ES-I3 (cell line): Measurements from ENCODE around the gene C5AR1.
"Not testable (repeated sequence)": the region's sequence is repeated elsewhere in the genome, so short reads cannot be mapped to it uniquely, and the experiment has no call there.

ENCODE experiments used
- H3K36me3 ChIP-seq: 2 replicates; pipeline ENCODE4 v1.6.1; 2013; ENCODE audit warnings: mild to moderate bottlenecking, low read length, control low read depth, moderate library complexity; ENCODE audit not compliant: insufficient read depth
- H3K4me1 ChIP-seq: 2 replicates; pipeline ENCODE4 v1.6.1; 2013; ENCODE audit warnings: mild to moderate bottlenecking, control low read depth, low read length; ENCODE audit not compliant: insufficient read depth
- H3K9ac ChIP-seq: 2 replicates; pipeline ENCODE4 v1.6.1; 2013; ENCODE audit warnings: low read depth, mild to moderate bottlenecking, low read length, moderate library complexity
- H3K9me3 ChIP-seq: 2 replicates; pipeline ENCODE4 v1.6.1; 2013; ENCODE audit warnings: mild to moderate bottlenecking, low read length, moderate library complexity; ENCODE audit not compliant: control insufficient read depth, insufficient read depth

Gene C5AR1

DNA sequence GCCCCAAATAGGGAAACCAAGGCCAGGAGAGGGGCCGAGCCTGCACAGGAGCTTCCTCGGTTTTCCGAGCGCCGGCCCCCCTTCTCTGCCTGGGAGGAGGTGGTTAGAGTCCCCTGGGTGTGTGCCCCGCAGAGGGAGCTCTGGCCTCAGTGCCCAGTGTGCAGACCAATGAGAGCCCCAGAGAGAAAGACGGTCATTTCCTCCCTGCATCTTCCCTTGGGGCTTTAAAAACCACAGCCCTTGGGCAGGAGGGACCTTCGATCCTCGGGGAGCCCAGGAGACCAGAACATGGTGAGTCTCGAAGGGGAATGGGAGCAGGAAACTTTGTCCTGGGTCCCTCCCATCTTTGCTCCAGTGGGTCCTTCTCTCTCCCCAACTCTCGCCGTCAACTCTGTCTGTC is at the start of gene C5AR1:
Gene C5AR1 (plus strand): TSS at position 254 of the 400 bp plus-strand sequence. CDS start 35 bp downstream, at position 289.
- no peaks in the 10 kb centered on the region for H3K9me3 ChIP-seq
- no peak within 1 kb of the TSS for H3K9ac ChIP-seq
- H3K36me3 ChIP-seq: no peaks in the 10 kb centered on the region
- no peaks in the 10 kb centered on the region; the same call in 1 of the 2 replicates for H3K4me1 ChIP-seq

DNA sequence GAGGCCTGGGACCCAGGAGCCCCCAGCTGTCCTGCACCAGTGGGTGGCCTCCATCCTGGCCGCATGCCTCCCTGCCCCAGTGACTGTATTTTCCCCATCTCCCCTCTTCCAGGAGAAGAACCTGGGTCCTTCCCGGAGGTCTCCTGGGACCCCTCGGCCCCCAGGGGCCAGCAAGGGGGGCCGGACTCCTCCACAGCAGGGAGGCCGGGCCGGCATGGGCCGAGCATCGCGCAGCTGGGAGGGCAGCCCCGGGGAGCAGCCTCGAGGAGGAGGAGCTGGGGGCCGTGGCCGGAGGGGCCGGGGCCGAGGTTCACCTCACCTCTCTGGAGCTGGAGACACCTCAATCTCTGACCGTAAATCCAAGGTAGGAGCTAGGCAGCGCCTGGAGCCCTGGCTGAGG is 49.2 kb upstream of the C5AR1 start:
- Histone ChIP-seq H3K9ac (no peak overlapping the region), H3K9me3 (no peaks in the 10 kb centered on the region), H3K36me3 (no peaks in the 10 kb centered on the region; the same call in 1 of the 2 replicates), H3K4me1 (peaks cover 6% of the 10 kb centered on the region; the same call in 1 of the 2 replicates)

DNA sequence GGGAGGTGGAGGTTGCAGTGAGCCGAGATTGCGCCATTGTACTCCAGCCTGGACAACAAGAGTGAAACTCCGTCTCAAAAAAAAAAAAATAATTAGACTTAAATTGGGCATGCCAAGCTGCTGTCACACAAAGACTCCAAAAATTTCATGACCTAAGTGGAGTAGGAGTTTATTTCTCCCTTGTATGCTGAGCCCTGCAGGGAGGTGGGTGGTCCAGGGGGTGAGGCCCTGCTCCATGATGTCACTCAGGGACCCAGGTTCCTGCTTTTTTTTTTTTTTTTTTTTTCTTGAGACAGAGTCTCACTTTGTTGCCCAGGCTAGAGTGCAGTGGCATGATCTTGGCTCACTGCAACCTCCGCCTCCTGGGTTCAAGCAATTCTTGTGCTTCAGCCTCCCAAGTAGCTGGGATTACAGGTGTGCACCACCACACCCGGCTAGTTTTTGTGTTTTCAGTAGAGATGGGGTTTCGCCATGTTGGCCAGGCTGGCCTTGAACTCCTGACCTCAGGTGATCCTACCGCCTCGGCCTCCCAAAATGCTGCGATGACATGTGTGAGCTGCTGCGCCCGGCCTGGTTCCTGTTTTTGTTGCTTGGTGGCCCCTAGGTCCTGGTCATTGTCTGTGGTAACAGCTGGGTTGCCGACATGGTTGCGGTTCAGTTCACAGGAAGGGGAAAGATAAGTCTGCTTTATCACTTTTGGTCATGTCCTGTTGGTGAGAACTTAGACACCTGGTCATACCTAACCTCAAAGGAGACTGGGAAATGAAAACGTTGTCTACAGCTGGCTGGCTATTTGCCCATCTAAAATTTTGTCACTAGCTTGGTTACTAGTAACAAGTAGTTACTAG is 47.5 kb upstream of the C5AR1 start:
- not testable (repeated sequence) for H3K4me1 ChIP-seq, H3K36me3 ChIP-seq, H3K9me3 ChIP-seq, H3K9ac ChIP-seq

DNA sequence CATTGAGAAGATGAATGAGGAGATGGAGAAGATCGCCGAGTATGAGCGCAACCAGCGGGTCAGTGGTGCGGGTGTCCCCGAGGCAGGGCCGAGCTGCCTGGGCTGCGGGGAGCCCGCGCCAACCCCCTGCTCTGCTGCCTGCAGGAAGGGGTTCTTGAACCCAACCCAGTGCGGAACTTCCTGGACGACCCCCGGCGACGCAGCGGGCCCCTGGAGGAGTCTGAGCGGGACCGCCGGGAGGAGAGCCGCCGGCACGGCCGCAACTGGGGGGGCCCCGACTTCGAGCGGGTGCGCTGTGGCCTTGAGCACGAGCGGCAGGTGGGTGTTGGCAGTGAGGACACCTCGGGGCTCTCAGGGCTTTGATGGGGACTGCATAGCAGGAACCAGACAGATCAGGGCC is 45.0 kb upstream of the C5AR1 start:
- Histone ChIP-seq H3K4me1 (no peaks in the 10 kb centered on the region), H3K36me3 (no peaks in the 10 kb centered on the region; the same call in 1 of the 2 replicates), H3K9me3 (no peaks in the 10 kb centered on the region), H3K9ac (no peak overlapping the region)

DNA sequence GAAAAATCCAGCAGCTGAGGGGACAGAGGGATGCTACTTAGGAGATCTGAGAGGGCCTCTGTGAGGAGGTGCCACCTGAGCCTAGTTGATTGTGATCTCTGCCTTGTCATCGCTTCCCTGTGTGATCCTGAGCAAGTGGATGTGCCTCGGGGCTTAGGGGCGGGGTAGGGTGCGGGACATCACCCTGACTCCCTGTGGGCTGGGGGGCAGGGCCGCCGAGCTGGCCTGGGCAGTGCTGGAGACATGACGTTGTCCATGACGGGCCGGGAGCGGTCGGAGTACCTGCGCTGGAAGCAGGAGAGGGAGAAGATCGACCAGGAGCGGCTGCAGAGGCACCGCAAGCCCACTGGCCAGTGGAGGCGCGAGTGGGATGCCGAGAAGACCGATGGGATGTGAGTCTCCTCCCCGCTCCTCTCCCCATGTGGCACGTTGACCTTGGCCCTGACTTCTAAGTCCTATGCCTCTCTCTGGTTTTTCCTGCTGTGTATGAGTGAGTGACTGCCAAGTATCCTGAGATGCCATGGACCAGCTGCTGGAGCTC is 43.2 kb upstream of the C5AR1 start:
- no peaks in the 10 kb centered on the region; the same call in 1 of the 2 replicates for H3K36me3 ChIP-seq
- H3K9me3 ChIP-seq: no peaks in the 10 kb centered on the region
- no peaks in the 10 kb centered on the region for H3K4me1 ChIP-seq
- no peak overlapping the region for H3K9ac ChIP-seq

DNA sequence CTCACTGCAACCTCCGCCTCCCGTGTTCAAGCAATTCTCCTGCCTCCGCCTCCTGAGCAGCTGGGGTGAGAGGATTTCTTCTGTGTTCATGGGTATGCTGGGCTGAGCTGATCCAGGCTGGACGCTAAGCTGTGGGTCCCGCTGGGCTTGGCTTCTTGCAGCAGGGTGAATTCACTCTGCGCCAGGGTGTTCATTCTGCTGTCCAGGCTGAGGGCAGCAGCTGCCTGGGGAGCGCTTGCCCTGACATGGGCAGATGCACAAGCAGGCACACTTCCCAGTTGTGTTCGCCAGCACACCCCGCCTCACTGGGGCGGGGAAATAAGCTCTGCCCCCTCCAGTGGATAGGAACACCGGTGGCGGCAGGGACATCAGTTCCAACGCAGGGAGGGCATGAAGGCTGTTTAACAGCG is 42.3 kb upstream of the C5AR1 start:
- H3K9me3 ChIP-seq: no peaks in the 10 kb centered on the region
- H3K4me1 ChIP-seq: no peaks in the 10 kb centered on the region
- no peaks in the 10 kb centered on the region; the same call in 1 of the 2 replicates for H3K36me3 ChIP-seq
- no peak overlapping the region for H3K9ac ChIP-seq

DNA sequence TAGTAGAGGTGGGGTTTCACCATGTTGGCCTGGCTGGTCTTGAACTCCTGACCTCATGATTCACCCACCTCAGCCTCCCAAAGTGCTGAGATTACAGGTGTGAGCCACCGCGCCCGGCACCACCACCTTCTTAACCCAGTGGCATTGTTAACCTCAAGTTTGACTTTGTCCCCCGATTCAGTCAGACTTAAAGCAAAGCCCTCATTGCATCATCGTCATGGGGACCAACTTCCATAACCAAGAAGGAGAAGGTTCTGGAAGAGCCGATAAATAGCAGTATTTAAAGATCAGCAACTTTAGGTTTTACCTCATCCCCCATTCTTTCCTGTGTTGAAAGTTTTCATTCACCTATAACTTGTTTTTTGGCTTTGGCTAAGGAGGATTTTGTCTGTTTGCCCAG is 41.6 kb upstream of the C5AR1 start:
- Histone ChIP-seq H3K9ac (no peak overlapping the region), H3K9me3 (no peaks in the 10 kb centered on the region), H3K36me3 (no peaks in the 10 kb centered on the region; the same call in 1 of the 2 replicates), H3K4me1 (no peaks in the 10 kb centered on the region)

DNA sequence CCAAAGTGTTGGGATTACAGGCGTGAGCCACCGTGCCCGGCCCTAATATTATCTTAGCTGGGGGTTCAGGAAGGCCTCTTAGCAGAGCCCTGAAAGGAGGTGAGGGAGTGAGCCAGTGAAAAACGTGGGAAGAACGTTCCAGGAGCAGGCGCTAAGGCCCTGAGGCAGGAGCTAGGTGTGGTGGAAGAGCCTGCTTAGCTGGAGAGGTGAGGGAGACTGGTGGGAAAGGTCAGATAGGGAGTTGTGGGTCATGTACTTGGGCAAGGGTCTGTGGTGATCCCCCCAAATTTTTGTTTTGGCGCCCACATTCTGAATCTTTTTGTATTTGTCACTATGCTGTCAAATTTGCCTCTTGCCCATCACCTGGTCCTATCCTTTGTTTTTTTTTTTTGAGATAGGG is 40.1 kb upstream of the C5AR1 start:
- no peaks in the 10 kb centered on the region; the same call in 1 of the 2 replicates for H3K36me3 ChIP-seq
- no peaks in the 10 kb centered on the region for H3K9me3 ChIP-seq
- H3K9ac ChIP-seq: no peak overlapping the region
- no peaks in the 10 kb centered on the region for H3K4me1 ChIP-seq

DNA sequence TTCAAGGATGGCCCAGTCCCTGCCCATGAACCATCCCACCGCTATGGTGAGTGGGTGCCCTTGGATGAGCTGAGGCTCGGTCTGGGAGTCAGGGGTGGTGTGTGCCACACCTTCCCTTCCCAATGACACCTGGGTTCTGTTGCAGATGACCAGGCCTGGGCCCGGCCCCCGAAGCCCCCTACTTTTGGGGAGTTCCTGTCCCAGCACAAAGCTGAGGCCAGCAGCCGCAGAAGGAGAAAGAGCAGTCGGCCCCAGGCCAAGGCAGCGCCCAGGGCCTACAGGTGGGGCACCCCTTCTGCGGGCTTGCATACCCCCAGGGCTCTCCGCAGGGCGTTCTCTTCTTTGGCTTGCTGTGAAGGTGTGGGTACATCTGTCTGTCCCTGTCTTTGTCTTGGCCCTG is 39.3 kb upstream of the C5AR1 start:
- no peaks in the 10 kb centered on the region; the same call in 1 of the 2 replicates for H3K36me3 ChIP-seq
- no peaks in the 10 kb centered on the region for H3K9me3 ChIP-seq
- no peak overlapping the region for H3K9ac ChIP-seq
- peaks cover under 1% of the 10 kb centered on the region; the same call in 1 of the 2 replicates for H3K4me1 ChIP-seq

DNA sequence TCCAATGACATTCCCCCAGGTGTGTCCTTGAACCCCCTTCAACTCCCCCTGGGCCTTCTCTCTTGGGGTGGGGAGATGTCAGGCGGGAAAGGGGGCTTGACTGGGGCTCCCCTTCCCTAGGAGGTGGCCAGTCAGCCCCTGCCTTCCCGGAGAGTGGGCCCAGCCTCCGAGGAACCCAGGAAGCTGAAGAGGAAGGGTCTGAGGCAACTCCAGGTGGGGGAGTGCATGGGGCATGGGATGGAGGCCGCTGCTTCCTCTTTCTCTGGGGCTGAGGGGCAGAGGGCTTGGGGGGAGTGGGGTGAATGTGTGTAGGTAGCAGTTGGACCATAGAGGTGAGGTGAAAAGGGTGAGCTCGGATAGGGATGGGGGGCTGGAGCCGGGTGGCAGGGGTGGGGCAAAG is 37.7 kb upstream of the C5AR1 start:
- Histone ChIP-seq H3K36me3 (no peaks in the 10 kb centered on the region; the same call in 1 of the 2 replicates), H3K9ac (no peak overlapping the region; the same call in 1 of the 2 replicates), H3K4me1 (peaks cover 5% of the 10 kb centered on the region; the same call in 1 of the 2 replicates), H3K9me3 (no peaks in the 10 kb centered on the region)

DNA sequence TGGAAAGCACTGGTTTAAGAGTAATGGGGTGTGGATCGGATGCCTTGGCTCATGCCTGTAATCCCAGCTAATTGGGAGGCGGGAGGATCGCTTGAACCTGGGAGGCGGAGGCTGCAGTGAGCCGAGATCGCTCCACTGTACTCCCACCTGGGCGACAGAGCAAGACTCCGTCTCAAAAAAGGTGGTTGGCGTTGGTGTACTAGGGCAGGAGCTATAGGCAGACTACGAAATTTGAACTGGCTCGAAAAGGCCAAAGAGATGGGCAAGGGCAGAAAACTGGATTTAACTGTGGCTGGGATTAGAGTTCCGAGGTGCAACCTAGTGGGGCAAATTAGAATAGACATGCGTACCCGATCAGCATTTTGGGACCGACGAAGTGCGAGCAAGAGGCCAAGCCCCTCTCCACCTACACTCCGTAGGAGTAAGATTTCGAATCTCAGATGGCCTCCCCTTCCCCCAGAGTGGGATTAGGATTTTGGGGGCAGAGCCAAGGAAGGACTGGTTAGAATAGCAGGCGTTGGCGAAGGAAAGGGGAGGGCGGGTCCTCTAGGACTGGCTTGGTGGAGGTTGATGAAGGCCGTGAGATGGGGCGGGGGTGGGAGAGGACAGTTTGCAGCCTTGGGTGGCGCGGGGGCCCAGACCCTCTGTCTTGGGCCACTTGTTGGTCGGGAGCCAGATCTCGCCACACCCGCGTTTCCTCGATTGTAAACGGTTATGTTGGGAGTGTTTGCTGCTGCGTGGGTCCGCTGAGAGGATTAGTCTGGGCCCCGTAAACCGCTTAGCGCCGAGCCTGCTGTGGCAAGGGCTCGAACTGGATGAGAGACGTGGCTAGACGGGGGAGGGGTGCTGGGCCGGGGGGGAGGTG is 37.0 kb upstream of the C5AR1 start:
- peak overlapping the region; percentile 83 for H3K9ac ChIP-seq
- H3K36me3 ChIP-seq: no peaks in the 10 kb centered on the region; the same call in 1 of the 2 replicates
- H3K4me1 ChIP-seq: peaks cover 5% of the 10 kb centered on the region; the same call in 1 of the 2 replicates
- no peaks in the 10 kb centered on the region for H3K9me3 ChIP-seq

DNA sequence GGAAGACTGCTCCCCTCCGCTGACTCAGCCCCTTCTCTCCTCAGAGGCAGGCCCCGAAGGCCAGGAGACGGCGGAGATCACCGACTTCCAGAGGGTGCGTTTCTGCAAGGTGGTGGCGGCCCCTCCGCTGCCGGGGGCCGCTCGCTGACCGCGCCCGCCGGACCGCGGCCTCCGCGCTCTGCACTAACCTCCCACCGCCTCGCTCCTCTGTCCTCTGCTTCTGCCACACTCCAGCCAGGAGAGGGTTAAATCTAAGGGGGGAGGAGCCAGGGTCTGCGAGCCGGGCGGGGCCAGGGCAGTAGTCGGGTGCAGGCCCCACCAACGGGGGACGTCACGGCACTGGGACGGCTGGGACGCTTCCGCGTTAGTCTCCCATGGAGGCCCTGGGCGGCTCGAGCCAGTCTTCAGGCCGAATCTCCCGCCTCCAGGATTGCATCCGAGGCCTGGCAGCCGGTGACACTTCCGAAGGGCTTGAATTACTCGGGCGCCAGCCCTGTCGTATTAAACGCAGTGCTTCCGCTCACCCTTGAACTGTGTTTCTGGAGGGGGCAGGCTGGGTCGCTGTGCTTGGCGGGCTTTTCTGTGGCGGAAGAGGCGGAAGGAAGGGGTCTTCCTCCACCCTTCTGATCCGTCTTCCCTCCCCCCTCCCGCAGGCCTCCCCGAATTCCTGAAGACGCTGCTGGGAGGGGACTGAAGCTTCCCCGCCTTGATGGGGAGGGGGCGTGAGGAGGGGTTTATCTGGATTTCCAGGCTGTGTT is 36.2 kb upstream of the C5AR1 start:
- H3K4me1 ChIP-seq: peaks cover 5% of the 10 kb centered on the region; the same call in 1 of the 2 replicates
- no peaks in the 10 kb centered on the region for H3K9me3 ChIP-seq
- no peaks in the 10 kb centered on the region; the same call in 1 of the 2 replicates for H3K36me3 ChIP-seq
- peak overlapping the region; percentile 83 for H3K9ac ChIP-seq

DNA sequence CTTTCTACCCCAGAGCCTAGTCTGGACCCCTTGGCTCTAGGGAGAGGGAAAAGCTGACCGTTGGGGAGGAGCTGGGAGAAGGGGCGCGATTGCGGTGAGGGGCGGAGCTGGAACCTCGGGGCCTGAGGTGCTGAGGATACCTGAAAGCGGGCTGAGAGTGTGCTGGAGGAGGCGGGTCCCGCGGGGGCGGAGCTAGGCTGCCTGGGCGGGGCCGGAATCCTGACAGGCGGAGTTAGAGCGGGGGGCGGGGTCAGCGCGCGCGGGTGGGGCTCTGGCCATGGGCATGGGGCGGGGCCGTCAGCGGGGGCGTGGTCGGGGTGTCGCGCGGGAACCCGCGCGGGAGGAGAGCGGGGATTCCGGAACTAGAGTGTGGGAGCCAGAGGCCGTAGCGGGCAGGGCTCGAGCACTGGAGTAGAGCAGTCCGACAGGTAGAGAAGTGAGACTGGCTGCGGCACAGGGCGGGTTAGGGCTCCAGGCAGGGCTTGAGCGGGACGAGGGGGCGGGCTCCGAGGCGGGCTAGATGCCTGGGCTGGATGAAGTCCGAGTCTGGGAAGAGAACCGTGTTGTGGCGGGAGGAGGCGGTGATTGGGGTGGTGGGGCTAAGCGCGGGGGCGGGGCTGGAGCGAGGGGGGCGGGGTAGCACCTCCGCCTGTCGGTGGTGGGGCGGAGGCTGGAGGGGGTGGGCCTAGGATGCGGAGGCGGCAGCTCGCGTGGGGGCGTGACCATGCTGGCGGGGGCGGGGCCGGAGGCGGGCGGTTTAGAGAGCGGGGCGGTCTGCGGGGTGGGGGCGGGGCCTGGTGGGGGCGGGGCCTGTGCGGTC is 35.4 kb upstream of the C5AR1 start, which contains the start of gene INAFM1:
Gene INAFM1 (plus strand): TSS at position 815 of the 820 bp plus-strand sequence. CDS start 35 bp downstream, outside the sequence.
- Histone ChIP-seq H3K36me3 (no peaks in the 10 kb centered on the region; the same call in 1 of the 2 replicates), H3K9ac (peak within 1 kb of the TSS; percentile 86), H3K4me1 (peaks cover 5% of the 10 kb centered on the region; the same call in 1 of the 2 replicates)

More for the DNA sequence above, 35.4 kb upstream of the C5AR1 start, which contains the start of gene INAFM1:
- no peaks in the 10 kb centered on the region for H3K9me3 ChIP-seq
